Neural cell (in vitro differentiated cells): ENCODE data around the gene CCDC85C. TPM values are rescaled to one million over a fixed set of nuclear protein-coding genes. Genes with fewer than 3 reads are reported as not detected.

Source experiments
- H2AFZ ChIP-seq: fragments of 200-600, 300-800 bp; sonication (generic), shearing (Covaris generic); 2 replicates; pipeline ENCODE4 v1.6.0; 2014; ENCODE audit warnings: low read depth, mild to moderate bottlenecking, antibody characterized with exemption, low read length, moderate library complexity
- H3F3A ChIP-seq: fragments of 200-600 bp; shearing (Covaris generic); 2 replicates; pipeline ENCODE4 v1.6.1; 2016; ENCODE audit warnings: mild to moderate bottlenecking, moderate library complexity, mixed read lengths, antibody characterized with exemption, low read length; ENCODE audit not compliant: insufficient read depth, poor library complexity, severe bottlenecking
- H3K27ac ChIP-seq: fragments of 200-600, 300-800 bp; sonication (generic), shearing (Covaris generic); 2 replicates; pipeline ENCODE4 v1.5.1; 2014; ENCODE audit warnings: mild to moderate bottlenecking, low read length, moderate library complexity
- H3K27me3 ChIP-seq: fragments of 300-800, 200-600 bp; sonication (generic), shearing (Covaris generic); 2 replicates; pipeline ENCODE4 v1.6.0; 2014; ENCODE audit warnings: mild to moderate bottlenecking, low read depth, low read length, moderate library complexity; ENCODE audit not compliant: insufficient read depth
- H3K36me3 ChIP-seq: fragments of 300-800, 200-600 bp; sonication (generic), shearing (Covaris generic); 2 replicates; pipeline ENCODE4 v1.5.1; 2014; ENCODE audit warnings: mild to moderate bottlenecking, antibody characterized with exemption, low read length, moderate library complexity; ENCODE audit not compliant: insufficient read depth
- H3K4me2 ChIP-seq: fragments of 300-800, 200-600 bp; sonication (generic), shearing (Covaris generic); 2 replicates; pipeline ENCODE4 v1.6.0; 2014; ENCODE audit warnings: mild to moderate bottlenecking, low read length
- H3K4me3 ChIP-seq: fragments of 300-800, 200-600 bp; sonication (generic), shearing (Covaris generic); 2 replicates; pipeline ENCODE4 v1.5.1; 2014; ENCODE audit warnings: mild to moderate bottlenecking, low read length, moderate library complexity
- H3K79me2 ChIP-seq: fragments of 200-600 bp; shearing (Covaris generic); replicated peaks from 2 replicates; pipeline ENCODE4 v1.6.0; 2014; ENCODE audit warnings: mild to moderate bottlenecking, low read length, moderate library complexity; ENCODE audit not compliant: insufficient read depth
- H3K9ac ChIP-seq: fragments of 300-800, 200-600 bp; sonication (generic), shearing (Covaris generic); 2 replicates; pipeline ENCODE4 v1.6.1; 2016; ENCODE audit warnings: mild to moderate bottlenecking, low read length, mixed read lengths
- H3K9me2 ChIP-seq: fragments of 200-600 bp; shearing (Covaris generic); 2 replicates; pipeline ENCODE4 v1.6.1; 2016; ENCODE audit warnings: mild to moderate bottlenecking, low read length, mixed read lengths; ENCODE audit not compliant: insufficient read depth
- H3K9me3 ChIP-seq: fragments of 200-600, 300-800 bp; sonication (generic), shearing (Covaris generic); 2 replicates; pipeline ENCODE4 v1.6.1; 2016; ENCODE audit warnings: mild to moderate bottlenecking, mixed run types, low read length, moderate library complexity, mixed read lengths
- H4K20me1 ChIP-seq: fragments of 200-600 bp; shearing (Covaris generic); 2 replicates; pipeline ENCODE4 v1.6.1; 2016; ENCODE audit warnings: mild to moderate bottlenecking, mixed run types; ENCODE audit not compliant: insufficient read depth
- CTCF ChIP-seq: fragments of 450-650 bp; IDR thresholded peaks from 2 replicates; pipeline ENCODE4 v1.5.1; 2014; ENCODE audit warnings: antibody characterized with exemption, mild to moderate bottlenecking, moderate library complexity; ENCODE audit not compliant: poor library complexity, severe bottlenecking
- EP300 ChIP-seq: fragments of 450-650 bp; conservative IDR thresholded peaks from 2 replicates; pipeline ENCODE4 v1.6.1; 2014; ENCODE audit warnings: antibody characterized with exemption, mild to moderate bottlenecking, moderate library complexity; ENCODE audit not compliant: poor library complexity, severe bottlenecking
- EZH2 ChIP-seq: fragments of 200-600, 300-800 bp; shearing (Covaris generic), sonication (generic); IDR thresholded peaks from 2 replicates; pipeline ENCODE4 v1.6.1; 2014; ENCODE audit warnings: antibody characterized with exemption, low read length, borderline replicate concordance, mild to moderate bottlenecking; ENCODE audit not compliant: insufficient read depth, poor library complexity, severe bottlenecking
- MXI1 ChIP-seq: fragments of 450-650 bp; conservative IDR thresholded peaks from 2 replicates; pipeline ENCODE4 v1.6.1; 2014; ENCODE audit warnings: antibody characterized with exemption, mild to moderate bottlenecking; ENCODE audit not compliant: poor library complexity, severe bottlenecking
- POLR2AphosphoS5 ChIP-seq: IDR thresholded peaks from 2 replicates; pipeline ENCODE4 v1.6.1; 2012
- RAD21 ChIP-seq: fragments of 450-650 bp; conservative IDR thresholded peaks from 2 replicates; pipeline ENCODE4 v1.6.1; 2014; ENCODE audit warnings: antibody characterized with exemption, mild to moderate bottlenecking, moderate library complexity
- REST ChIP-seq: IDR thresholded peaks from 2 replicates; pipeline ENCODE4 v1.6.1; 2012; ENCODE audit warnings: borderline replicate concordance
- SMC3 ChIP-seq: fragments of 450-650 bp; conservative IDR thresholded peaks from 2 replicates; pipeline ENCODE4 v1.6.1; 2014; ENCODE audit warnings: antibody characterized with exemption, mild to moderate bottlenecking, moderate library complexity; ENCODE audit not compliant: poor library complexity
- TAF1 ChIP-seq: IDR thresholded peaks from 2 replicates; pipeline ENCODE4 v1.6.1; 2012; ENCODE audit warnings: low read depth
- polyA plus RNA-seq: library from polyadenylated mRNA; depleted of rRNA; stranded (reverse); fragments of >200 nt; gene quantifications from 2 replicates; pipeline ENCODE4 v1.2.3, GENCODE V29; 2014

CCDC85C gene
- polyA plus RNA-seq, 1 donor from 2014 or later, result 24.8 TPM

GRCh38 chr14:99592933-99593753 is 10.9 kb downstream of the CCDC85C start:
- no peaks in the 10 kb centered on the region for H3K9me2 ChIP-seq
- H3K9me3 ChIP-seq, result no peaks in the 10 kb centered on the region
- H3K4me2 ChIP-seq, result no peak overlapping the region
- TF ChIP-seq MXI1, result no peak
- TF ChIP-seq RAD21, result no peak
- TF ChIP-seq TAF1, result no peak
- no peak for TF ChIP-seq EP300
- no peak for TF ChIP-seq REST
- no peak for TF ChIP-seq EZH2
- no peak for TF ChIP-seq POLR2AphosphoS5
- TF ChIP-seq SMC3, result no peak
- TF ChIP-seq CTCF, result no peak
- H3K4me3 ChIP-seq, result no peak overlapping the region
- H3K27ac ChIP-seq, result no peak overlapping the region
- H4K20me1 ChIP-seq, result no peaks in the 10 kb centered on the region
- no peak overlapping the region for H3K9ac ChIP-seq
- H2AFZ ChIP-seq, result no peak overlapping the region
- peaks cover 17% of the 10 kb centered on the region for H3K79me2 ChIP-seq
- H3K27me3 ChIP-seq, result no peaks in the 10 kb centered on the region
- no peaks in the 10 kb centered on the region for H3K36me3 ChIP-seq
- H3F3A ChIP-seq, result no peaks in the 10 kb centered on the region

- H3K27me3 ChIP-seq, result no peaks in the 10 kb centered on the region
- H3K4me3 ChIP-seq, result no peak overlapping the region
- TF ChIP-seq SMC3 (no peak), POLR2AphosphoS5 (no peak), CTCF (no peak), RAD21 (no peak)
- H3K9me2 ChIP-seq, result no peaks in the 10 kb centered on the region
- no peaks in the 10 kb centered on the region for H3K36me3 ChIP-seq
- H3K27ac ChIP-seq, result no peak overlapping the region
- peaks cover 10% of the 10 kb centered on the region for H3K79me2 ChIP-seq
- no peak overlapping the region for H2AFZ ChIP-seq
- H3K9ac ChIP-seq, result no peak overlapping the region
- H3K9me3 ChIP-seq, result no peaks in the 10 kb centered on the region
- H3K4me2 ChIP-seq, result no peak overlapping the region
- H4K20me1 ChIP-seq, result no peaks in the 10 kb centered on the region
- no peaks in the 10 kb centered on the region for H3F3A ChIP-seq
Measured at GRCh38 chr14:99592394-99592793, 11.6 kb downstream of the CCDC85C start.
